ENCODE measurements around the gene TBP.
"Not testable (repeated sequence)": the region's sequence is repeated elsewhere in the genome, so short reads cannot be mapped to it uniquely, and the experiment has no call there.

The TBP gene

GRCh38 chr6:170524172-170524502 lies 30.0 kb upstream of the TBP start:
- H4K20me1 ChIP-seq (ENCODE audit: insufficient read depth, low read length) = no peaks in the 10 kb centered on the region
- ATAC-seq (ENCODE audit: insufficient read depth, low read depth) (no peak), DNase-seq (no peak)
- H3K27me3 ChIP-seq (ENCODE audit: insufficient read depth, low read length, poor library complexity) = no peaks in the 10 kb centered on the region
- H3K79me2 ChIP-seq (ENCODE audit: insufficient read depth, low read length) = no peaks in the 10 kb centered on the region
- TF ChIP-seq CTCF (IDR thresholded peaks at IDR 0.05; ENCODE audit: borderline replicate concordance, extremely low read depth, low read length, poor library complexity, severe bottlenecking) (no peak), EZH2 (IDR thresholded peaks at IDR 0.05; ENCODE audit: borderline replicate concordance, low read depth, low read length, severe bottlenecking) (no peak)
- H3K4me2 ChIP-seq (ENCODE audit: insufficient read depth, low read length) = no peak overlapping the region
- no peak overlapping the region for H3K4me3 ChIP-seq (ENCODE audit: low read depth in 1 of 2, low read length in 2 of 2)
- H3K27ac ChIP-seq (ENCODE audit: low read length) = no peak overlapping the region
- no peak overlapping the region for H2AFZ ChIP-seq (ENCODE audit: low read depth, low read length)
- no peaks in the 10 kb centered on the region for H3K4me1 ChIP-seq (ENCODE audit: insufficient read depth, low read length)
- H3K9me3 ChIP-seq (ENCODE audit: insufficient read depth, low read length, severe bottlenecking) = no peaks in the 10 kb centered on the region
- no peak overlapping the region for H3K9ac ChIP-seq (ENCODE audit: low read depth, low read length)
- H3K36me3 ChIP-seq (ENCODE audit: insufficient read depth, low read length) = no peaks in the 10 kb centered on the region

- no peaks in the 10 kb centered on the region for H3K4me1 ChIP-seq (ENCODE audit: insufficient read depth, low read length)
- ATAC-seq (ENCODE audit: insufficient read depth, low read depth) (no peak), DNase-seq (no peak)
- no peaks in the 10 kb centered on the region for H3K27me3 ChIP-seq (ENCODE audit: insufficient read depth, low read length, poor library complexity)
- H2AFZ ChIP-seq (ENCODE audit: low read depth, low read length) = no peak overlapping the region
- TF ChIP-seq EZH2 (IDR thresholded peaks at IDR 0.05; ENCODE audit: borderline replicate concordance, low read depth, low read length, severe bottlenecking) (no peak), CTCF (IDR thresholded peaks at IDR 0.05; ENCODE audit: borderline replicate concordance, extremely low read depth, low read length, poor library complexity, severe bottlenecking) (no peak)
- H3K27ac ChIP-seq (ENCODE audit: low read length) = no peak overlapping the region
- H4K20me1 ChIP-seq (ENCODE audit: insufficient read depth, low read length) = peaks cover 7% of the 10 kb centered on the region; the same call in 1 of the 2 replicates
- no peak overlapping the region for H3K9ac ChIP-seq (ENCODE audit: low read depth, low read length)
- no peak overlapping the region for H3K4me3 ChIP-seq (ENCODE audit: low read depth in 1 of 2, low read length in 2 of 2)
- H3K4me2 ChIP-seq (ENCODE audit: insufficient read depth, low read length) = no peak overlapping the region
- no peaks in the 10 kb centered on the region for H3K9me3 ChIP-seq (ENCODE audit: insufficient read depth, low read length, severe bottlenecking)
- H3K36me3 ChIP-seq (ENCODE audit: insufficient read depth, low read length) = no peaks in the 10 kb centered on the region
- H3K79me2 ChIP-seq (ENCODE audit: insufficient read depth, low read length) = no peaks in the 10 kb centered on the region
Observed at GRCh38 chr6:170525795-170526194, 28.4 kb upstream of the TBP start.

GRCh38 chr6:170527995-170528394 lies 26.2 kb upstream of the TBP start:
- peaks cover 10% of the 10 kb centered on the region; the same call in 1 of the 2 replicates for H4K20me1 ChIP-seq (ENCODE audit: insufficient read depth, low read length)
- DNase-seq; H2AFZ ChIP-seq (ENCODE audit: low read depth, low read length); H3K4me1 ChIP-seq (ENCODE audit: insufficient read depth, low read length); H3K4me2 ChIP-seq (ENCODE audit: insufficient read depth, low read length); H3K27me3 ChIP-seq (ENCODE audit: insufficient read depth, low read length, poor library complexity); H3K79me2 ChIP-seq (ENCODE audit: insufficient read depth, low read length); H3K9ac ChIP-seq (ENCODE audit: low read depth, low read length); H3K36me3 ChIP-seq (ENCODE audit: insufficient read depth, low read length); H3K4me3 ChIP-seq (ENCODE audit: low read depth in 1 of 2, low read length in 2 of 2); ATAC-seq (ENCODE audit: insufficient read depth, low read depth); H3K27ac ChIP-seq (ENCODE audit: low read length); H3K9me3 ChIP-seq (ENCODE audit: insufficient read depth, low read length, severe bottlenecking): not testable (repeated sequence)

- ATAC-seq (ENCODE audit: insufficient read depth, low read depth) (peak; percentile 90), DNase-seq (peak; percentile 70)
- peaks cover 18% of the 10 kb centered on the region for H3K36me3 ChIP-seq (ENCODE audit: insufficient read depth, low read length)
- H3K4me1 ChIP-seq (ENCODE audit: insufficient read depth, low read length) = no peaks in the 10 kb centered on the region
- no peak overlapping the region for H3K9ac ChIP-seq (ENCODE audit: low read depth, low read length)
- H3K79me2 ChIP-seq (ENCODE audit: insufficient read depth, low read length) = no peaks in the 10 kb centered on the region
- no peak overlapping the region for H3K27ac ChIP-seq (ENCODE audit: low read length)
- H2AFZ ChIP-seq (ENCODE audit: low read depth, low read length) = no peak overlapping the region
- peaks cover 16% of the 10 kb centered on the region; the same call in 1 of the 2 replicates for H4K20me1 ChIP-seq (ENCODE audit: insufficient read depth, low read length)
- H3K9me3 ChIP-seq (ENCODE audit: insufficient read depth, low read length, severe bottlenecking) = no peaks in the 10 kb centered on the region
- H3K4me3 ChIP-seq (ENCODE audit: low read depth in 1 of 2, low read length in 2 of 2) = no peak overlapping the region
- H3K27me3 ChIP-seq (ENCODE audit: insufficient read depth, low read length, poor library complexity) = no peaks in the 10 kb centered on the region
- no peak overlapping the region for H3K4me2 ChIP-seq (ENCODE audit: insufficient read depth, low read length)
- no peak for TF ChIP-seq EZH2 (IDR thresholded peaks at IDR 0.05; ENCODE audit: borderline replicate concordance, low read depth, low read length, severe bottlenecking)
- peak; percentile 92 for TF ChIP-seq CTCF (IDR thresholded peaks at IDR 0.05; ENCODE audit: borderline replicate concordance, extremely low read depth, low read length, poor library complexity, severe bottlenecking)
Observed at GRCh38 chr6:170529839-170530469, 24.2 kb upstream of the TBP start.
